ENCODE results near the gene FBXW8. TPM values are rescaled to one million over a fixed set of nuclear protein-coding genes. Genes with fewer than 3 reads are reported as not detected.

The FBXW8 gene
- total and polyA plus RNA-seq, 2 donors (not counting 3 experiments of a cell fraction or from before 2014, with no cell fraction given), result 15.4 TPM

GRCh38 chr12:117076410-117077372 lies 165.9 kb downstream of the FBXW8 start:
- TF ChIP-seq, protein P1, sequence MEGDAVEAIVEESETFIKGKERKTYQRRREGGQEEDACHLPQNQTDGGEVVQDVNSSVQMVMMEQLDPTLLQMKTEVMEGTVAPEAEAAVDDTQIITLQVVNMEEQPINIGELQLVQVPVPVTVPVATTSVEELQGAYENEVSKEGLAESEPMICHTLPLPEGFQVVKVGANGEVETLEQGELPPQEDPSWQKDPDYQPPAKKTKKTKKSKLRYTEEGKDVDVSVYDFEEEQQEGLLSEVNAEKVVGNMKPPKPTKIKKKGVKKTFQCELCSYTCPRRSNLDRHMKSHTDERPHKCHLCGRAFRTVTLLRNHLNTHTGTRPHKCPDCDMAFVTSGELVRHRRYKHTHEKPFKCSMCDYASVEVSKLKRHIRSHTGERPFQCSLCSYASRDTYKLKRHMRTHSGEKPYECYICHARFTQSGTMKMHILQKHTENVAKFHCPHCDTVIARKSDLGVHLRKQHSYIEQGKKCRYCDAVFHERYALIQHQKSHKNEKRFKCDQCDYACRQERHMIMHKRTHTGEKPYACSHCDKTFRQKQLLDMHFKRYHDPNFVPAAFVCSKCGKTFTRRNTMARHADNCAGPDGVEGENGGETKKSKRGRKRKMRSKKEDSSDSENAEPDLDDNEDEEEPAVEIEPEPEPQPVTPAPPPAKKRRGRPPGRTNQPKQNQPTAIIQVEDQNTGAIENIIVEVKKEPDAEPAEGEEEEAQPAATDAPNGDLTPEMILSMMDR (IDR thresholded peaks at IDR 0.05; ENCODE audit: extremely low read depth in 1 of 2, insufficient read depth in 1 of 2, low read depth in 1 of 2, low read length in 2 of 2), result no peak
- TF ChIP-seq POLR2A (IDR thresholded peaks at IDR 0.05; ENCODE audit: low read depth, low read length), result no peak
- no peak for TF ChIP-seq FOS (IDR thresholded peaks at IDR 0.05; ENCODE audit: borderline replicate concordance, insufficient read depth, low read length)
- no peak for TF ChIP-seq POLR2AphosphoS5 (IDR thresholded peaks at IDR 0.05; ENCODE audit: insufficient read depth, low read depth, low read length)
- no peak for TF ChIP-seq MAX (IDR thresholded peaks at IDR 0.05; ENCODE audit: insufficient read depth, insufficient read length)
- TF ChIP-seq GATA2 (IDR thresholded peaks at IDR 0.05; ENCODE audit: insufficient read depth, insufficient read length, low read depth, low read length), result no peak
- TF ChIP-seq EZH2 (IDR thresholded peaks at IDR 0.05; ENCODE audit: borderline replicate concordance, low read depth, low read length, severe bottlenecking), result no peak
- no peak for TF ChIP-seq MYC (IDR thresholded peaks at IDR 0.05; ENCODE audit: low read depth, low read length)
- TF ChIP-seq JUN (IDR thresholded peaks at IDR 0.05; ENCODE audit: borderline replicate concordance, insufficient read depth, insufficient read length, low read depth), result no peak
- DNase-seq (ENCODE audit: low read depth, low spot score) (no peak), FAIRE-seq (no peak)
- dilution Hi-C loops (cut with MboI; ENCODE audit: extremely low pct_ligation_motif_present, low sequenced_read_pairs) (no loop called here), intact Hi-C loops (cut with micrococcal nuclease) (no loop called here)
- ChIA-PET CTCF (interaction anchor here (0.5 to 1.4 kb wide), 3 partner anchors 10 to 373 kb away, joined by 3 read pairs; no protein-coding TSS in a partner anchor), POLR2A (no interaction called here)
- H3K9ac ChIP-seq (replicated peaks; ENCODE audit: extremely low read depth, insufficient read depth, low read length), result no peak overlapping the region
- BruUV-seq (replicated peaks), result no TSS peak
- no peaks in the 10 kb centered on the region for H3K27me3 ChIP-seq (ENCODE audit: control insufficient read depth in 2 of 2, insufficient read depth in 2 of 2, low read length in 2 of 2)
- no peaks in the 10 kb centered on the region for H3K36me3 ChIP-seq (ENCODE audit: control insufficient read depth in 2 of 2, extremely low read depth in 1 of 2, insufficient read depth in 2 of 2, low read length in 2 of 2)
- no peak overlapping the region for H3K4me3 ChIP-seq (replicated peaks in 1 of 3; ENCODE audit: insufficient read depth in 1 of 3, low read depth in 1 of 3, low read length in 3 of 3)
- no peaks in the 10 kb centered on the region for H3K4me1 ChIP-seq (ENCODE audit: control insufficient read depth, extremely low read depth, insufficient read depth, low read length)
- no peak overlapping the region for H3K27ac ChIP-seq (ENCODE audit: insufficient read depth, low read depth, low read length)
- H3K9me3 ChIP-seq (replicated peaks; ENCODE audit: control insufficient read depth, insufficient read depth, low read length), result no peaks in the 10 kb centered on the region
- H3K4me2 ChIP-seq (ENCODE audit: insufficient read depth, low read length), result no peak overlapping the region
- no peaks in the 10 kb centered on the region for H3K79me2 ChIP-seq (ENCODE audit: control insufficient read depth, insufficient read depth, low read length)
- no peaks in the 10 kb centered on the region for H4K20me1 ChIP-seq (replicated peaks; ENCODE audit: control insufficient read depth, extremely low read depth, insufficient read depth, low read length)
- no peak overlapping the region for H2AFZ ChIP-seq (ENCODE audit: low read depth, low read length)
- H3K9me1 ChIP-seq (replicated peaks; ENCODE audit: control insufficient read depth, extremely low read depth, insufficient read depth, low read length), result no peaks in the 10 kb centered on the region

Data from endothelial cell of umbilical vein (primary cell).